ENCODE results near the gene EPG5.

DNA sequence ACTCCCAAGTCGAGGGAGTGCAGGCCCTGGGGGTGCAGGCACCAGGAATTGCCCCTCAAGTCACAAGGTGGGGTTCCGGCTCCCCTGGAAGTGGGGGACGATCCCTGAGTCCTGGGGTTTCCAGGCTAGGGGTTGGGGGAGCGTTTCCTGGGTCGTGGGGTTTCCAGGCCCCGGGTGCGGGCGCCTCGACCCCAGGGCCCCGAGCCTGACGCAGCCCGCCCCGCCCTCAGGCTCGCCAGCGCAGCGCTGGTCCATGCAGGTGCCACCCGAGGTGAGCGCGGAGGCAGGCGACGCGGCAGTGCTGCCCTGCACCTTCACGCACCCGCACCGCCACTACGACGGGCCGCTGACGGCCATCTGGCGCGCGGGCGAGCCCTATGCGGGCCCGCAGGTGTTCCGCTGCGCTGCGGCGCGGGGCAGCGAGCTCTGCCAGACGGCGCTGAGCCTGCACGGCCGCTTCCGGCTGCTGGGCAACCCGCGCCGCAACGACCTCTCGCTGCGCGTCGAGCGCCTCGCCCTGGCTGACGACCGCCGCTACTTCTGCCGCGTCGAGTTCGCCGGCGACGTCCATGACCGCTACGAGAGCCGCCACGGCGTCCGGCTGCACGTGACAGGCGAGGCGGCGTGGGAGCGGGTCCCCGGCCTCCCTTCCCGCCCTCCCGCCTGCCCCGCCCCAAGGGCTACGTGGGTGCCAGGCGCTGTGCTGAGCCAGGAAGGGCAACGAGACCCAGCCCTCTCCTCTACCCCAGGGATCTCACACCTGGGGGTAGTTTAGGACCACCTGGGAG is 129.7 kb downstream of the EPG5 start:
- TF ChIP-seq, protein P1, sequence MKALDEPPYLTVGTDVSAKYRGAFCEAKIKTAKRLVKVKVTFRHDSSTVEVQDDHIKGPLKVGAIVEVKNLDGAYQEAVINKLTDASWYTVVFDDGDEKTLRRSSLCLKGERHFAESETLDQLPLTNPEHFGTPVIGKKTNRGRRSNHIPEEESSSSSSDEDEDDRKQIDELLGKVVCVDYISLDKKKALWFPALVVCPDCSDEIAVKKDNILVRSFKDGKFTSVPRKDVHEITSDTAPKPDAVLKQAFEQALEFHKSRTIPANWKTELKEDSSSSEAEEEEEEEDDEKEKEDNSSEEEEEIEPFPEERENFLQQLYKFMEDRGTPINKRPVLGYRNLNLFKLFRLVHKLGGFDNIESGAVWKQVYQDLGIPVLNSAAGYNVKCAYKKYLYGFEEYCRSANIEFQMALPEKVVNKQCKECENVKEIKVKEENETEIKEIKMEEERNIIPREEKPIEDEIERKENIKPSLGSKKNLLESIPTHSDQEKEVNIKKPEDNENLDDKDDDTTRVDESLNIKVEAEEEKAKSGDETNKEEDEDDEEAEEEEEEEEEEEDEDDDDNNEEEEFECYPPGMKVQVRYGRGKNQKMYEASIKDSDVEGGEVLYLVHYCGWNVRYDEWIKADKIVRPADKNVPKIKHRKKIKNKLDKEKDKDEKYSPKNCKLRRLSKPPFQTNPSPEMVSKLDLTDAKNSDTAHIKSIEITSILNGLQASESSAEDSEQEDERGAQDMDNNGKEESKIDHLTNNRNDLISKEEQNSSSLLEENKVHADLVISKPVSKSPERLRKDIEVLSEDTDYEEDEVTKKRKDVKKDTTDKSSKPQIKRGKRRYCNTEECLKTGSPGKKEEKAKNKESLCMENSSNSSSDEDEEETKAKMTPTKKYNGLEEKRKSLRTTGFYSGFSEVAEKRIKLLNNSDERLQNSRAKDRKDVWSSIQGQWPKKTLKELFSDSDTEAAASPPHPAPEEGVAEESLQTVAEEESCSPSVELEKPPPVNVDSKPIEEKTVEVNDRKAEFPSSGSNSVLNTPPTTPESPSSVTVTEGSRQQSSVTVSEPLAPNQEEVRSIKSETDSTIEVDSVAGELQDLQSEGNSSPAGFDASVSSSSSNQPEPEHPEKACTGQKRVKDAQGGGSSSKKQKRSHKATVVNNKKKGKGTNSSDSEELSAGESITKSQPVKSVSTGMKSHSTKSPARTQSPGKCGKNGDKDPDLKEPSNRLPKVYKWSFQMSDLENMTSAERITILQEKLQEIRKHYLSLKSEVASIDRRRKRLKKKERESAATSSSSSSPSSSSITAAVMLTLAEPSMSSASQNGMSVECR (CRISPR knock-in tag; IDR thresholded peaks at IDR 0.05): no peak
- TF ChIP-seq POLR2A (conservative IDR thresholded peaks at IDR 0.05): no peak
- TF ChIP-seq SRF (CRISPR knock-in tag; IDR thresholded peaks at IDR 0.05): no peak
- TF ChIP-seq ZNF431 (CRISPR knock-in tag; IDR thresholded peaks at IDR 0.05): no peak
- TF ChIP-seq, protein P2, sequence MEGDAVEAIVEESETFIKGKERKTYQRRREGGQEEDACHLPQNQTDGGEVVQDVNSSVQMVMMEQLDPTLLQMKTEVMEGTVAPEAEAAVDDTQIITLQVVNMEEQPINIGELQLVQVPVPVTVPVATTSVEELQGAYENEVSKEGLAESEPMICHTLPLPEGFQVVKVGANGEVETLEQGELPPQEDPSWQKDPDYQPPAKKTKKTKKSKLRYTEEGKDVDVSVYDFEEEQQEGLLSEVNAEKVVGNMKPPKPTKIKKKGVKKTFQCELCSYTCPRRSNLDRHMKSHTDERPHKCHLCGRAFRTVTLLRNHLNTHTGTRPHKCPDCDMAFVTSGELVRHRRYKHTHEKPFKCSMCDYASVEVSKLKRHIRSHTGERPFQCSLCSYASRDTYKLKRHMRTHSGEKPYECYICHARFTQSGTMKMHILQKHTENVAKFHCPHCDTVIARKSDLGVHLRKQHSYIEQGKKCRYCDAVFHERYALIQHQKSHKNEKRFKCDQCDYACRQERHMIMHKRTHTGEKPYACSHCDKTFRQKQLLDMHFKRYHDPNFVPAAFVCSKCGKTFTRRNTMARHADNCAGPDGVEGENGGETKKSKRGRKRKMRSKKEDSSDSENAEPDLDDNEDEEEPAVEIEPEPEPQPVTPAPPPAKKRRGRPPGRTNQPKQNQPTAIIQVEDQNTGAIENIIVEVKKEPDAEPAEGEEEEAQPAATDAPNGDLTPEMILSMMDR (IDR thresholded peaks at IDR 0.05 in 2 of 3, conservative IDR thresholded peaks at IDR 0.05 in 1 of 3; ENCODE audit: insufficient read depth in 2 of 3, low read depth in 1 of 3, low read length in 3 of 3): no peak
- no peak for TF ChIP-seq EZH2 (IDR thresholded peaks at IDR 0.05; ENCODE audit: borderline replicate concordance, low read depth, low read length)
- no peak for TF ChIP-seq RFX5 (IDR thresholded peaks at IDR 0.05; ENCODE audit: low read depth, low read length)
- TF ChIP-seq NFE2 (IDR thresholded peaks at IDR 0.05; ENCODE audit: low read depth): no peak
- TF ChIP-seq, protein P3, sequence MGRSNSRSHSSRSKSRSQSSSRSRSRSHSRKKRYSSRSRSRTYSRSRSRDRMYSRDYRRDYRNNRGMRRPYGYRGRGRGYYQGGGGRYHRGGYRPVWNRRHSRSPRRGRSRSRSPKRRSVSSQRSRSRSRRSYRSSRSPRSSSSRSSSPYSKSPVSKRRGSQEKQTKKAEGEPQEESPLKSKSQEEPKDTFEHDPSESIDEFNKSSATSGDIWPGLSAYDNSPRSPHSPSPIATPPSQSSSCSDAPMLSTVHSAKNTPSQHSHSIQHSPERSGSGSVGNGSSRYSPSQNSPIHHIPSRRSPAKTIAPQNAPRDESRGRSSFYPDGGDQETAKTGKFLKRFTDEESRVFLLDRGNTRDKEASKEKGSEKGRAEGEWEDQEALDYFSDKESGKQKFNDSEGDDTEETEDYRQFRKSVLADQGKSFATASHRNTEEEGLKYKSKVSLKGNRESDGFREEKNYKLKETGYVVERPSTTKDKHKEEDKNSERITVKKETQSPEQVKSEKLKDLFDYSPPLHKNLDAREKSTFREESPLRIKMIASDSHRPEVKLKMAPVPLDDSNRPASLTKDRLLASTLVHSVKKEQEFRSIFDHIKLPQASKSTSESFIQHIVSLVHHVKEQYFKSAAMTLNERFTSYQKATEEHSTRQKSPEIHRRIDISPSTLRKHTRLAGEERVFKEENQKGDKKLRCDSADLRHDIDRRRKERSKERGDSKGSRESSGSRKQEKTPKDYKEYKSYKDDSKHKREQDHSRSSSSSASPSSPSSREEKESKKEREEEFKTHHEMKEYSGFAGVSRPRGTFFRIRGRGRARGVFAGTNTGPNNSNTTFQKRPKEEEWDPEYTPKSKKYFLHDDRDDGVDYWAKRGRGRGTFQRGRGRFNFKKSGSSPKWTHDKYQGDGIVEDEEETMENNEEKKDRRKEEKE (IDR thresholded peaks at IDR 0.05; ENCODE audit: borderline replicate concordance in 1 of 2, control insufficient read depth in 1 of 2, low read depth in 2 of 2, low read length in 1 of 2): no peak
